ENCODE measurements around the gene KIR3DL2. TPM values are rescaled to one million over a fixed set of nuclear protein-coding genes. Genes with fewer than 3 reads are reported as not detected.
"Not testable (repeated sequence)": the region's sequence is repeated elsewhere in the genome, so short reads cannot be mapped to it uniquely, and the experiment has no call there.

Gene KIR3DL2
- total RNA-seq = 1 to 10 TPM in 1 of 2 donors, under 1 TPM in 1; 0.85 to 2.2 TPM

GRCh38 chr19:54850061-54850640, at the start of gene KIR3DL2:
KIR3DL2 (plus strand) TSS chr19:54850443; CDS start chr19:54850476, 33 bp downstream.
- ATAC-seq (replicated peaks); H3K4me1 Mint-ChIP-seq; H3K36me3 Mint-ChIP-seq (ENCODE audit: low read depth); H3K4me3 Mint-ChIP-seq; H3K27ac Mint-ChIP-seq; H3K9me3 Mint-ChIP-seq: not testable (repeated sequence)
- peaks cover 32% of the 10 kb centered on the region for H3K27me3 Mint-ChIP-seq

- H3K27me3 Mint-ChIP-seq = peaks cover 29% of the 10 kb centered on the region
- no peaks in the 10 kb centered on the region for H3K36me3 Mint-ChIP-seq (ENCODE audit: low read depth)
- no peak within 1 kb of the TSS for H3K4me3 Mint-ChIP-seq
- no peaks in the 10 kb centered on the region for H3K4me1 Mint-ChIP-seq
- no peak within 1 kb of the TSS for H3K27ac Mint-ChIP-seq
- no peak for ATAC-seq (replicated peaks)
- H3K9me3 Mint-ChIP-seq = no peaks in the 10 kb centered on the region
These were observed 46.8 kb upstream of the KIR3DL2 start, which contains the start of gene KIR2DL4 for GRCh38 chr19:54803410-54803809. KIR2DL4 (plus strand) TSS chr19:54803610; CDS start chr19:54803652, 42 bp downstream.

- Mint-ChIP-seq H3K4me3 (no peak overlapping the region), H3K27ac (no peak overlapping the region), H3K27me3 (peaks cover 28% of the 10 kb centered on the region), H3K9me3 (no peaks in the 10 kb centered on the region), H3K36me3 (ENCODE audit: low read depth) (no peaks in the 10 kb centered on the region), H3K4me1 (no peaks in the 10 kb centered on the region)
- ATAC-seq (replicated peaks) = no peak
These were observed 46.1 kb upstream of the KIR3DL2 start for GRCh38 chr19:54804101-54804500.

DNA sequence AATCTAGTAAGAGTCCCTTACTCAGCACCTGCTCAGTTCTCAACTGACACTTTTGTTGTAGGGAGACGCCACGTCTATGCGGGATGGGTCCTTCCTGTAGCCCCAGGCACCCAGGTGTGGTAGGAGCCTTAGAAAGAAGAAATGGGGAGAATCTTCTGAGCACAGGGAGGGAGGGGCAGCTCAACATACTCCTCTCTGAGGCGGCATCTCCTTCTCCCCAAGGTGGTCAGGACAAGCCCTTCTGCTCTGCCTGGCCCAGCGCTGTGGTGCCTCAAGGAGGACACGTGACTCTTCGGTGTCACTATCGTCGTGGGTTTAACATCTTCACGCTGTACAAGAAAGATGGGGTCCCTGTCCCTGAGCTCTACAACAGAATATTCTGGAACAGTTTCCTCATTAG, 45.7 kb upstream of the KIR3DL2 start:
- H3K9me3 Mint-ChIP-seq = no peaks in the 10 kb centered on the region
- no peaks in the 10 kb centered on the region for H3K36me3 Mint-ChIP-seq (ENCODE audit: low read depth)
- H3K27ac Mint-ChIP-seq = no peak overlapping the region
- H3K4me3 Mint-ChIP-seq = no peak overlapping the region
- H3K4me1 Mint-ChIP-seq = no peaks in the 10 kb centered on the region
- peaks cover 26% of the 10 kb centered on the region for H3K27me3 Mint-ChIP-seq
- no peak for ATAC-seq (replicated peaks)

DNA sequence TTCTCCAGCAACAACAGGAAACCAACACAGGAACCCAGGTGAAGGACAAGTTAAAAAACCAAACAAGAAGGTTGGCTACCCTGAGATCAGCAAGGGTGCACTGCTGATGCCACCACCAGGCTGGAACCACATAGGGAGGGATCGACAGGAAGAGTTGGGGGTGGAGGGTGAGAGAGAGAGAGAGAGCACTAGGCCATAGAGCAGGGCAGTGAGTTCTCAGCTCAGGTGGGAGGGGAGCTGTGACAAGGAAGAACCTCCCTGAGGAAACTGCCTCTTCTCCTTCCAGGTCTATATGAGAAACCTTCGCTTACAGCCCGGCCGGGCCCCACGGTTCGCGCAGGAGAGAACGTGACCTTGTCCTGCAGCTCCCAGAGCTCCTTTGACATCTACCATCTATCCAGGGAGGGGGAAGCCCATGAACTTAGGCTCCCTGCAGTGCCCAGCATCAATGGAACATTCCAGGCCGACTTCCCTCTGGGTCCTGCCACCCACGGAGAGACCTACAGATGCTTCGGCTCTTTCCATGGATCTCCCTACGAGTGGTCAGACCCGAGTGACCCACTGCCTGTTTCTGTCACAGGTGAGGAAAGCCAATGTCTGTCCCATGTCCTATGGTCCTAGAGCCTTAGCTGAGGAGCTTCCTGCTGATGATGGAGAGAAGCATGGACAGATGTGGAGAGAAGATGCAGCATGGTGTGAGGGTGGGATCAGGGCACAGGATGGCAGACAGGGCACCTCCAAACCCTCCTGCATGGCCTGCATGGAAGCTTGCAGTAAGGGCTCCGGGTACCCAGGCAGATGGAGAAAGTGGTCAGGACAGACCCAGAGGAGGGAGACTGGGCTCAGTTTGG, 44.4 kb upstream of the KIR3DL2 start:
- H3K9me3 Mint-ChIP-seq = no peaks in the 10 kb centered on the region
- H3K27me3 Mint-ChIP-seq = peaks cover 34% of the 10 kb centered on the region
- no peaks in the 10 kb centered on the region for H3K36me3 Mint-ChIP-seq (ENCODE audit: low read depth)
- no peak for ATAC-seq (replicated peaks)
- no peak overlapping the region for H3K4me3 Mint-ChIP-seq
- no peak overlapping the region for H3K27ac Mint-ChIP-seq
- no peaks in the 10 kb centered on the region for H3K4me1 Mint-ChIP-seq

DNA sequence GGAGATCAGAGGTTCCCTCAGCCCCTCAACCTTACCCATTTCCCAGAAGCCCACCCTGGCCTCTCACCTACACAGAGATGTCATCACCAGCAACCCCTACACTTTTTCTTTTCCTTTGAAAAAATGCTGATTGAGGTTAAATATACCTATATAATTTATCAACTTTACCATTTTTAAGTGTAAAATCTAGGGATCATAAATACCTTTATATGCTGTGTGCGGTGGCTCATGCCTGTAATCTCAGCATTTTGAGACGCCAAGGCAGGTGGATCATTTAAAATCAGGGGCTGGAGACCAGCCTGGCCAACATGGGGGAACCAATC, 43.8 kb upstream of the KIR3DL2 start:
- Mint-ChIP-seq H3K27ac (no peak overlapping the region), H3K36me3 (ENCODE audit: low read depth) (no peaks in the 10 kb centered on the region), H3K27me3 (peaks cover 32% of the 10 kb centered on the region), H3K4me3 (no peak overlapping the region), H3K4me1 (no peaks in the 10 kb centered on the region), H3K9me3 (no peaks in the 10 kb centered on the region)
- no peak for ATAC-seq (replicated peaks)

DNA sequence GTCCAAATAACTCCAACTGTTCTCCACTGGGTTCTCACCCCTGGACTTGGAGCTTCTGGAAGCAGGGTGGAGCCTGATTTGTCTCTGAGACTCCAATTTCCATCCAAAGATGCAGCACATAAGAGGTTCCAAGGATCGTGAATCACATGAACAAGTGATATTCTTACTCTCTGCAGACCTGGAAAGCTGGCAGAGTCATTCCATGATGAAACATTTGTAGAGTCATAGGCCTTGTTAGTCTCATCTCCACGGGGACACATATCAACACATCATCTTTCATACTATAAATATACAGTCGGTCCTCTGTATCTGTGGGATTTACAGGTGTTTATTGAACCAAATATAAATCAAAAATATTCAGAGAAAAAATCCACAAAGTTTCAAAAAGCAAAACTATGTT, 35.7 kb upstream of the KIR3DL2 start:
- not testable (repeated sequence) for H3K27ac Mint-ChIP-seq; H3K36me3 Mint-ChIP-seq (ENCODE audit: low read depth); H3K4me3 Mint-ChIP-seq; ATAC-seq (replicated peaks); H3K9me3 Mint-ChIP-seq; H3K4me1 Mint-ChIP-seq
- H3K27me3 Mint-ChIP-seq = peaks cover 35% of the 10 kb centered on the region

DNA sequence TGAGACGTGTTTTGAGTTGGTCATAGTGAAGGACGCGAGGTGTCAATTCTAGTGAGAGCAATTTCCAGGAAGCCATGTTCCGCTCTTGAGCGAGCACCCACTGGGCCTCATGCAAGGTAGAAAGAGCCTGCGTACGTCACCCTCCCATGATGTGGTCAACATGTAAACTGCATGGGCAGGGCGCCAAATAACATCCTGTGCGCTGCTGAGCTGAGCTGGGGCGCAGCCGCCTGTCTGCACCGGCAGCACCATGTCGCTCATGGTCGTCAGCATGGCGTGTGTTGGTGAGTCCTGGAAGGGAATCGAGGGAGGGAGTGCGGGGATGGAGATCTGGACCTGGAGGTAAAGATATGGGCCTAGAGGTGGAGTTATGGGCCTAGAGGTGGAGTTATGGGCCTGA, 34.0 kb upstream of the KIR3DL2 start, which contains the start of gene KIR3DL1:
KIR3DL1 (plus strand) TSS at position 218 of the 400 bp plus-strand sequence.
- not testable (repeated sequence) for H3K27ac Mint-ChIP-seq; ATAC-seq (replicated peaks); H3K9me3 Mint-ChIP-seq

GRCh38 chr19:54817670-54818536, 32.3 kb upstream of the KIR3DL2 start:
- no peak overlapping the region for H3K4me3 Mint-ChIP-seq
- H3K27ac Mint-ChIP-seq = no peak overlapping the region
- H3K4me1 Mint-ChIP-seq = no peaks in the 10 kb centered on the region
- H3K9me3 Mint-ChIP-seq = no peaks in the 10 kb centered on the region
- peaks cover 38% of the 10 kb centered on the region for H3K27me3 Mint-ChIP-seq
- no peak for ATAC-seq (replicated peaks)
- H3K36me3 Mint-ChIP-seq (ENCODE audit: low read depth) = no peaks in the 10 kb centered on the region

More for the DNA sequence above, 34.0 kb upstream of the KIR3DL2 start, which contains the start of gene KIR3DL1:
- H3K4me3 Mint-ChIP-seq; H3K36me3 Mint-ChIP-seq (ENCODE audit: low read depth); H3K4me1 Mint-ChIP-seq: not testable (repeated sequence)
- peaks cover 38% of the 10 kb centered on the region for H3K27me3 Mint-ChIP-seq

- ATAC-seq (replicated peaks); H3K4me1 Mint-ChIP-seq; H3K9me3 Mint-ChIP-seq; H3K36me3 Mint-ChIP-seq (ENCODE audit: low read depth); H3K4me3 Mint-ChIP-seq; H3K27ac Mint-ChIP-seq: not testable (repeated sequence)
- peaks cover 22% of the 10 kb centered on the region for H3K27me3 Mint-ChIP-seq
These were observed 25.8 kb upstream of the KIR3DL2 start for GRCh38 chr19:54824416-54824815.

- not testable (repeated sequence) for H3K4me3 Mint-ChIP-seq; H3K27ac Mint-ChIP-seq; H3K9me3 Mint-ChIP-seq; H3K4me1 Mint-ChIP-seq; H3K36me3 Mint-ChIP-seq (ENCODE audit: low read depth); ATAC-seq (replicated peaks)
- H3K27me3 Mint-ChIP-seq = peaks cover 21% of the 10 kb centered on the region
These were observed 24.9 kb upstream of the KIR3DL2 start for GRCh38 chr19:54825326-54825725.

GRCh38 chr19:54828064-54828463, 22.2 kb upstream of the KIR3DL2 start:
- not testable (repeated sequence) for H3K27ac Mint-ChIP-seq; H3K4me3 Mint-ChIP-seq; H3K4me1 Mint-ChIP-seq; ATAC-seq (replicated peaks); H3K36me3 Mint-ChIP-seq (ENCODE audit: low read depth); H3K9me3 Mint-ChIP-seq
- peaks cover 13% of the 10 kb centered on the region for H3K27me3 Mint-ChIP-seq

- not testable (repeated sequence) for H3K9me3 Mint-ChIP-seq; H3K4me1 Mint-ChIP-seq; H3K4me3 Mint-ChIP-seq; ATAC-seq (replicated peaks); H3K27me3 Mint-ChIP-seq; H3K27ac Mint-ChIP-seq; H3K36me3 Mint-ChIP-seq (ENCODE audit: low read depth)
These were observed 17.7 kb upstream of the KIR3DL2 start, which contains the start of gene KIR2DS4 for GRCh38 chr19:54832496-54832895. KIR2DS4 (plus strand) TSS chr19:54832676.

- not testable (repeated sequence) for ATAC-seq (replicated peaks); H3K36me3 Mint-ChIP-seq (ENCODE audit: low read depth); H3K27ac Mint-ChIP-seq; H3K9me3 Mint-ChIP-seq; H3K4me1 Mint-ChIP-seq; H3K4me3 Mint-ChIP-seq
- H3K27me3 Mint-ChIP-seq = peaks cover 12% of the 10 kb centered on the region
These were observed 15.1 kb upstream of the KIR3DL2 start for GRCh38 chr19:54835126-54835525.
